H1 (cell line): Measurements from ENCODE around the gene TRIP13. TPM values are rescaled to one million over a fixed set of nuclear protein-coding genes. Genes with fewer than 3 reads are reported as not detected.

ENCODE experiments used
- CTCF ChIA-PET: fragments of 300-600 bp; sonication (Branson Sonifier 250); formaldehyde crosslinking; loops from one replicate; lab custom pipeline; 2021; ENCODE audit not compliant: partially characterized antibody; lab: Charles Lee
- POLR2A ChIA-PET: fragments of 300-600 bp; sonication (Branson Sonifier 250); formaldehyde crosslinking; loops from one replicate; lab custom pipeline; 2021; ENCODE audit warnings: inconsistent platforms; ENCODE audit not compliant: partially characterized antibody; lab: Charles Lee
- DNase-seq, 2 experiments: peaks; one replicate each; pipeline versions ENCODE4 v3.0.0 to v3.0.0-alpha.2; 2010 to 2022; ENCODE audit warnings: low spot score in 2 of 2, low read depth in 1 of 2, mixed read lengths in 1 of 2
- FAIRE-seq: peaks from 2 replicates; lab custom pipeline; 2011; peaks lifted over from hg19 to GRCh38; lab: Jason Lieb, UNC
- H2AFZ ChIP-seq: 2 replicates; pipeline ENCODE4 v1.8.1; 2012; ENCODE audit warnings: low read length, inconsistent platforms
- H2AK5ac ChIP-seq: 2 replicates; pipeline ENCODE4 v1.6.1; 2013; ENCODE audit warnings: low read depth, low read length
- H2BK120ac ChIP-seq: replicated peaks from 2 replicates; pipeline ENCODE3; 2013; ENCODE audit warnings: low read depth, low read length, inconsistent platforms
- H2BK12ac ChIP-seq: 2 replicates; pipeline ENCODE4 v1.6.1; 2013; ENCODE audit warnings: low read depth, low read length
- H2BK15ac ChIP-seq: 2 replicates; pipeline ENCODE4 v1.6.1; 2013; ENCODE audit warnings: low read length
- H2BK20ac ChIP-seq: 2 replicates; pipeline ENCODE4 v1.6.1; 2013; ENCODE audit warnings: low read length
- H2BK5ac ChIP-seq: 2 replicates; pipeline ENCODE4 v1.6.1; 2013; ENCODE audit warnings: low read depth, low read length
- H3K14ac ChIP-seq: 2 replicates; pipeline ENCODE4 v1.6.1; 2013; ENCODE audit warnings: inconsistent platforms; ENCODE audit not compliant: insufficient read length
- H3K18ac ChIP-seq: 2 replicates; pipeline ENCODE4 v1.6.1; 2013; ENCODE audit warnings: low read length; ENCODE audit errors: extremely low read depth
- H3K23ac ChIP-seq: 2 replicates; pipeline ENCODE4 v1.6.1; 2013; ENCODE audit warnings: inconsistent platforms; ENCODE audit not compliant: insufficient read length
- H3K23me2 ChIP-seq: 2 replicates; pipeline ENCODE4 v1.6.1; 2013; ENCODE audit warnings: low read depth, low read length
- H3K27ac ChIP-seq: 2 replicates; pipeline ENCODE4 v1.6.1; 2011; ENCODE audit warnings: low read depth, low read length, inconsistent platforms
- H3K27me3 ChIP-seq, 4 experiments: replicated peaks in 1 of 4; 1 replicate in 1 of 4; 2 replicates in 3 of 4; pipeline versions ENCODE4 v1.6.1 to v1.8.1; 2011 to 2013; ENCODE audit warnings: low read length in 3 of 4, mild to moderate bottlenecking in 3 of 4, inconsistent platforms in 2 of 4, mixed read lengths in 2 of 4, moderate library complexity in 1 of 4; ENCODE audit not compliant: control insufficient read depth in 3 of 4, insufficient read depth in 3 of 4; ENCODE audit errors: extremely low read depth in 1 of 4
- H3K36me3 ChIP-seq, 4 experiments: 2 replicates each; pipeline versions ENCODE4 v1.6.1 to v1.8.1; 2011 to 2013; ENCODE audit warnings: mild to moderate bottlenecking in 4 of 4, low read length in 3 of 4, moderate library complexity in 2 of 4, control low read depth in 1 of 4, inconsistent platforms in 1 of 4; ENCODE audit not compliant: insufficient read depth in 4 of 4, control insufficient read depth in 2 of 4
- H3K4ac ChIP-seq: replicated peaks from 2 replicates; pipeline ENCODE3; 2013; ENCODE audit warnings: low read length, low read depth, mixed read lengths, inconsistent platforms; ENCODE audit not compliant: insufficient read length
- H3K4me1 ChIP-seq, 4 experiments: replicated peaks in 1 of 4; 1 replicate in 1 of 4; 2 replicates in 3 of 4; pipeline versions ENCODE4 v1.6.1 to v1.8.1; 2011 to 2013; ENCODE audit warnings: low read length in 3 of 4, inconsistent platforms in 2 of 4, mixed read lengths in 1 of 4; ENCODE audit not compliant: insufficient read depth in 4 of 4, control insufficient read depth in 3 of 4
- H3K4me2 ChIP-seq, 2 experiments: 2 replicates each; pipeline versions ENCODE4 v1.6.1 to v1.8.1; 2011 to 2013; ENCODE audit warnings: low read depth in 2 of 2, low read length in 2 of 2, control low read depth in 1 of 2, inconsistent platforms in 1 of 2, mild to moderate bottlenecking in 1 of 2; ENCODE audit not compliant: insufficient read depth in 1 of 2
- H3K4me3 ChIP-seq, 4 experiments: fragments of 200-600, 300-600 bp in 1 of 4; sonication (generic), shearing (Covaris generic), sonication (Bioruptor Twin) in 1 of 4; 2 replicates each; pipeline versions ENCODE4 v1.5.1 to v1.8.1; 2011 to 2016; ENCODE audit warnings: low read length in 4 of 4, low read depth in 3 of 4, control low read depth in 2 of 4, inconsistent platforms in 2 of 4, mild to moderate bottlenecking in 2 of 4, mixed read lengths in 1 of 4, moderate library complexity in 1 of 4; ENCODE audit not compliant: insufficient read depth in 2 of 4; ENCODE audit errors: extremely low read depth in 1 of 4
- H3K56ac ChIP-seq: replicated peaks from 2 replicates; pipeline ENCODE3; 2013; ENCODE audit warnings: low read depth, mild to moderate bottlenecking, mixed read lengths, low read length, inconsistent platforms; ENCODE audit not compliant: insufficient read length
- H3K79me1 ChIP-seq: 2 replicates; pipeline ENCODE4 v1.6.1; 2013; ENCODE audit warnings: low read depth, low read length, control low read depth
- H3K79me2 ChIP-seq, 2 experiments: 2 replicates each; pipeline versions ENCODE4 v1.6.1 to v1.8.1; 2012 to 2013; ENCODE audit warnings: low read length in 2 of 2, mild to moderate bottlenecking in 2 of 2, inconsistent platforms in 1 of 2; ENCODE audit not compliant: insufficient read depth in 2 of 2, control insufficient read depth in 1 of 2
- H3K9ac ChIP-seq, 4 experiments: replicated peaks in 1 of 4; 1 replicate in 1 of 4; 2 replicates in 3 of 4; pipeline versions ENCODE4 v1.6.1 to v1.8.1; 2011 to 2013; ENCODE audit warnings: low read depth in 3 of 4, low read length in 3 of 4, control low read depth in 2 of 4, mild to moderate bottlenecking in 2 of 4, moderate library complexity in 2 of 4, inconsistent platforms in 1 of 4; ENCODE audit errors: extremely low read depth in 1 of 4
- H3K9me3 ChIP-seq, 2 experiments: 2 replicates each; pipeline versions ENCODE4 v1.6.1 to v1.8.1; 2012 to 2013; ENCODE audit warnings: mild to moderate bottlenecking in 2 of 2, moderate library complexity in 2 of 2, control low read depth in 1 of 2, inconsistent platforms in 1 of 2, low read depth in 1 of 2, low read length in 1 of 2, mixed read lengths in 1 of 2; ENCODE audit not compliant: insufficient read depth in 2 of 2
- H4K20me1 ChIP-seq, 2 experiments: replicated peaks in 1 of 2; 2 replicates each; pipeline versions ENCODE3 to v1.8.1; 2011 to 2013; ENCODE audit warnings: inconsistent platforms in 2 of 2, low read length in 2 of 2, mild to moderate bottlenecking in 1 of 2; ENCODE audit not compliant: insufficient read depth in 2 of 2, control insufficient read depth in 1 of 2
- H4K5ac ChIP-seq: 2 replicates; pipeline ENCODE4 v1.6.1; 2013; ENCODE audit warnings: low read length, low read depth, mixed read lengths, inconsistent platforms; ENCODE audit not compliant: insufficient read length
- H4K8ac ChIP-seq: 2 replicates; pipeline ENCODE4 v1.8.0; 2013; ENCODE audit warnings: mild to moderate bottlenecking, moderate library complexity, low read length, inconsistent platforms; ENCODE audit not compliant: insufficient read depth; ENCODE audit errors: extremely low read depth
- H4K91ac ChIP-seq: replicated peaks from 2 replicates; pipeline ENCODE3; 2013; ENCODE audit warnings: low read length, mixed read lengths, inconsistent platforms; ENCODE audit not compliant: insufficient read length
- TEAD4 ChIP-seq: IDR thresholded peaks from 2 replicates; pipeline ENCODE4 v1.6.1; 2012; ENCODE audit warnings: low read depth, low read length, inconsistent platforms, mixed read lengths
- WGBS, 2 experiments: shearing (Covaris generic) in 1 of 2; methylation state at CpG; one replicate each; pipeline versions ENCODE4 v1.1.6 to v1.1.7; 2013 to 2015; ENCODE audit warnings: low lambda C conversion rate in 2 of 2, mixed read lengths in 2 of 2, inconsistent platforms in 1 of 2, low coverage in 1 of 2, missing lambda C conversion rate in 1 of 2; ENCODE audit not compliant: insufficient replicate concordance in 2 of 2, insufficient coverage in 1 of 2, insufficient read length in 1 of 2; ENCODE audit errors: extremely low coverage in 1 of 2, missing lambda C conversion rate in 1 of 2; 5-methylcytosine and 5-hydroxymethylcytosine counted together
- polyA plus RNA-seq, 7 experiments: library from polyadenylated mRNA; depleted of rRNA in 3 of 7; stranded (reverse) in 5 of 7; unstranded in 2 of 7; fragments of >200 nt in 5 of 7; fragments of 200-250 nt in 2 of 7; gene quantifications; 1 replicate in 5 of 7; 2 replicates in 1 of 7; 4 replicates in 1 of 7; pipeline versions ENCODE4 v1.2.1 to v1.2.3, GENCODE V29; 2011 to 2013; ENCODE audit warnings: missing spikeins in 2 of 7, mixed read lengths in 2 of 7
- total RNA-seq: library from RNA; stranded (reverse); fragmentation: NEBNext Ultra II Directional; extraction: Animal tissue kit (Norgen Biotek cat#: 25700); gene quantifications from 2 replicates; pipeline ENCODE4 v1.2.1, GENCODE V29; 2021

The TRIP13 gene
- total and polyA plus RNA-seq, 2 of the 8 experiments (the other 6 are each of a cell fraction or from before 2014, with no cell fraction given) = 20.0 to 39.2 TPM

DNA sequence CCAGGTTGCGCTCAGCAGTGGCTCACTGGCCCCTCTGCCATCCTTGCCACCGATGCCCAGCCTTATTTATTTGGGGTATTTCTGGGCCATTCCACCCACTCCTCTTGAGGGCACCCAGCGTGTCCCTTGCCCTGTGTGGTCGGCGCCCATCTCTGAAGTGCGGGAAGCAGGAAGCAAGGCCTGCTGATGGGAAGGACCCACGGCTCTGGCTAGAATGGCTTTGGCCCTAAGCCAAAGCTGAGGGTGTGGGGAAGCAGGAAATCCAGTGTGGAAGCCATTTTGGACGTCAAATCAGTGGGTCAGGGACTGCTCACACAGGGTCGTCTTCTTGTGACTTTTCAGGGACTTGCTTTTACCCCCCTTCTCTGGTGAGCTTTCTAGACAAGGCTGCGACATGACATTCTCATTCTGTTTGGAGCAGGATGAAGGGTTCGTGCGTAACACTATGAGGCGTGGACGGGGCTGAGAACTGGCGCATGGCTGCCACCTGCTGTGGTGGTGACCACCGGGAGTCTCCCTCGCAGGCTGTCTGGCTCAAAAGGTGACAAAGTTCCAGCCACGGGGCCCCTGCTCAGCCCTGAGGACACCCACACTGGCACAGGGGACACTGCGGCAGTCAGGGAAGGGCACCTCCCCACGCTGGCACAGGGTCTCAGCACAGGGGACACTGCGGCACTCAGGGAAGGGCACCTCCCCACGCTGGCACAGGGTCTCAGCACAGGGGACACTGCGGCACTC lies 65.2 kb downstream of the TRIP13 start:
- Histone ChIP-seq H2BK12ac (0 out of 2 replicates have a peak overlapping the region, but pooled peaks have one; percentile 50), H3K56ac (no peak overlapping the region), H3K79me2 (no peaks in the 10 kb centered on the region), H3K23ac (no peak overlapping the region), H4K5ac (no peak overlapping the region), H3K27me3 (no peaks in the 10 kb centered on the region), H3K4me2 (no peak overlapping the region), H2BK120ac (no peak overlapping the region), H4K91ac (peak overlapping the region; percentile 37), H3K9me3 (no peaks in the 10 kb centered on the region), H3K79me1 (no peaks in the 10 kb centered on the region), H2BK5ac (no peak overlapping the region), H2AK5ac (no peak overlapping the region), H3K9ac (no peak overlapping the region), H4K8ac (no peak overlapping the region), H2BK20ac (no peak overlapping the region), H2AFZ (no peak overlapping the region), H3K4me3 (no peak overlapping the region), H3K23me2 (no peaks in the 10 kb centered on the region), H3K36me3 (no peaks in the 10 kb centered on the region), H3K4ac (no peak overlapping the region), H3K27ac (no peak overlapping the region), H2BK15ac (no peak overlapping the region), H3K14ac (no peak overlapping the region), H4K20me1 (no peaks in the 10 kb centered on the region), H3K4me1 (no peaks in the 10 kb centered on the region), H3K18ac (no peak overlapping the region)
- DNase-seq = no peak
- no peak for TF ChIP-seq TEAD4
- FAIRE-seq = no peak
- WGBS, 2 experiments = 86% methylated on average over 22 of the region's 23 CpGs; no CpG with 5 or more reads in 1 of the 2 experiments
- ChIA-PET POLR2A (interaction anchor here (1.1 kb wide), 1 partner anchor 12 kb away, joined by 4 read pairs; no protein-coding TSS in a partner anchor), CTCF (interaction anchor here (0.7 to 2.4 kb wide), 12 partner anchors 9 to 209 kb away, joined by 3 to 13 read pairs (median 3); no protein-coding TSS in a partner anchor)
